WTC11 (cell line): ENCODE measurements around the gene C4orf54. TPM values are rescaled to one million over a fixed set of nuclear protein-coding genes. Genes with fewer than 3 reads are reported as not detected.

Experiments used
- ATAC-seq: fragments of 200-7000 bp; cut with Tn5 transposase; 2 replicates; pipeline ENCODE4 v1.10.0; 2021; ENCODE audit warnings: mild to moderate bottlenecking, moderate library complexity
- CTCF ChIA-PET: fragments of 300-600 bp; sonication (Branson Sonifier 250); formaldehyde crosslinking; loops from one replicate; lab custom pipeline; 2021; ENCODE audit warnings: antibody characterized with exemption; lab: Charles Lee
- POLR2A ChIA-PET: fragments of 350-600 bp; sonication (Branson Sonifier 250); formaldehyde crosslinking; loops from one replicate; lab custom pipeline; 2021; ENCODE audit warnings: antibody characterized with exemption; lab: Charles Lee
- DNase-seq: peaks from one replicate; pipeline ENCODE4 v3.0.0; 2021; ENCODE audit warnings: low spot score
- H3K27ac Mint-ChIP-seq: 2 replicates; pipeline ENCODE4 v1.8.0; 2021; ENCODE audit warnings: mixed read lengths
- H3K27me3 Mint-ChIP-seq: 2 replicates; pipeline ENCODE4 v1.8.0; 2021; ENCODE audit warnings: low read depth, mild to moderate bottlenecking, moderate library complexity, mixed read lengths
- H3K36me3 Mint-ChIP-seq: 2 replicates; pipeline ENCODE4 v1.8.0; 2021; ENCODE audit warnings: mixed read lengths
- H3K4me1 Mint-ChIP-seq: 2 replicates; pipeline ENCODE4 v1.8.0; 2022; ENCODE audit warnings: mixed read lengths
- H3K4me3 Mint-ChIP-seq: 2 replicates; pipeline ENCODE4 v1.8.0; 2021; ENCODE audit warnings: mild to moderate bottlenecking, moderate library complexity, mixed read lengths
- H3K9me3 Mint-ChIP-seq: 2 replicates; pipeline ENCODE4 v1.8.0; 2021; ENCODE audit warnings: mixed read lengths
- ATF2 ChIP-seq: sonication (generic); formaldehyde crosslinking; IDR thresholded peaks from 2 replicates; pipeline ENCODE4 v1.8.1; 2022; ENCODE audit warnings: low read depth, missing genetic modification reagents, borderline replicate concordance
- ERG ChIP-seq: fragments of 250-450 bp; sonication (Bioruptor Pico); IDR thresholded peaks from 2 replicates; pipeline ENCODE4 v1.8.0; 2021; ENCODE audit warnings: mild to moderate bottlenecking
- ETV6 ChIP-seq: sonication (generic); formaldehyde crosslinking; IDR thresholded peaks from 2 replicates; pipeline ENCODE4 v1.8.1; 2022; ENCODE audit warnings: mild to moderate bottlenecking, missing genetic modification reagents
- FOXP1 ChIP-seq: sonication (generic); formaldehyde crosslinking; IDR thresholded peaks from 2 replicates; pipeline ENCODE4 v1.8.0; 2022; ENCODE audit warnings: missing genetic modification reagents, mild to moderate bottlenecking, moderate library complexity, borderline replicate concordance
- HMGXB4 ChIP-seq: sonication (generic); formaldehyde crosslinking; IDR thresholded peaks from 2 replicates; pipeline ENCODE4 v1.8.1; 2023; ENCODE audit warnings: mild to moderate bottlenecking, moderate library complexity, missing genetic modification reagents
- IRF1 ChIP-seq: sonication (generic); formaldehyde crosslinking; IDR thresholded peaks from 2 replicates; pipeline ENCODE4 v1.8.0; 2023; ENCODE audit warnings: missing genetic modification reagents
- IRF2 ChIP-seq: sonication (generic); formaldehyde crosslinking; IDR thresholded peaks from 2 replicates; pipeline ENCODE4 v1.8.0; 2022; ENCODE audit warnings: low read depth, missing genetic modification reagents, borderline replicate concordance
- JAZF1 ChIP-seq: fragments of 250-450 bp; sonication (Bioruptor Pico); IDR thresholded peaks from 2 replicates; pipeline ENCODE4 v1.9.0; 2021; ENCODE audit warnings: moderate library complexity, mild to moderate bottlenecking, inconsistent platforms
- MYBL2 ChIP-seq: sonication (generic); formaldehyde crosslinking; IDR thresholded peaks from 2 replicates; pipeline ENCODE4 v1.8.1; 2023; ENCODE audit warnings: mild to moderate bottlenecking, moderate library complexity, missing genetic modification reagents
- NFATC4 ChIP-seq: fragments of 250-450 bp; sonication (Bioruptor Pico); IDR thresholded peaks from 2 replicates; pipeline ENCODE4 v1.9.0; 2021; ENCODE audit warnings: mild to moderate bottlenecking
- PRDM15 ChIP-seq: sonication (generic); formaldehyde crosslinking; IDR thresholded peaks from 2 replicates; pipeline ENCODE4 v1.8.0; 2022; ENCODE audit warnings: missing genetic modification reagents
- SMAD3 ChIP-seq: sonication (generic); formaldehyde crosslinking; IDR thresholded peaks from 2 replicates; pipeline ENCODE4 v1.8.0; 2022; ENCODE audit warnings: missing genetic modification reagents, mild to moderate bottlenecking, borderline replicate concordance
- SMAD4 ChIP-seq: sonication (generic); formaldehyde crosslinking; IDR thresholded peaks from 2 replicates; pipeline ENCODE4 v1.8.0; 2022; ENCODE audit warnings: mild to moderate bottlenecking, missing genetic modification reagents
- STAT6 ChIP-seq: sonication (generic); formaldehyde crosslinking; conservative IDR thresholded peaks from 2 replicates; pipeline ENCODE4 v1.8.1; 2023; ENCODE audit warnings: mild to moderate bottlenecking, low read depth, missing genetic modification reagents, moderate library complexity
- TEAD4 ChIP-seq: sonication (generic); formaldehyde crosslinking; IDR thresholded peaks from 2 replicates; pipeline ENCODE4 v1.8.0; 2022; ENCODE audit warnings: mild to moderate bottlenecking, missing genetic modification reagents
- TP53 ChIP-seq: sonication (generic); formaldehyde crosslinking; IDR thresholded peaks from 2 replicates; pipeline ENCODE4 v1.8.1; 2023; ENCODE audit warnings: mild to moderate bottlenecking, missing genetic modification reagents
- ZMAT4 ChIP-seq: fragments of 250-450 bp; sonication (Bioruptor Pico); IDR thresholded peaks from 2 replicates; pipeline ENCODE4 v1.9.0; 2021; ENCODE audit warnings: mild to moderate bottlenecking
- ZNF281 ChIP-seq: sonication (generic); formaldehyde crosslinking; IDR thresholded peaks from 2 replicates; pipeline ENCODE4 v1.8.0; 2023; ENCODE audit warnings: mild to moderate bottlenecking, missing genetic modification reagents
- total RNA-seq: library from RNA; stranded (reverse); gene quantifications from 3 replicates; pipeline ENCODE4 v1.2.3, GENCODE V29; 2021

Gene C4orf54
- total RNA-seq, 1 experiment from 2014 or later: not detected

- CTCF ChIA-PET: no interaction called here
- Mint-ChIP-seq H3K4me3 (no peak overlapping the region), H3K9me3 (peaks cover 35% of the 10 kb centered on the region), H3K36me3 (peaks cover 7% of the 10 kb centered on the region; the same call in 1 of the 2 replicates), H3K27me3 (peaks cover 3% of the 10 kb centered on the region; the same call in 1 of the 2 replicates)
- no peak for ATAC-seq
- no peak for TF ChIP-seq TP53 (CRISPR knock-in tag)
- no peak for TF ChIP-seq JAZF1
- TF ChIP-seq, all 79 proteins: peak for 0
- no peak for DNase-seq
- no peaks in the 10 kb centered on the region for H3K4me1 Mint-ChIP-seq
- POLR2A ChIA-PET: no interaction called here
- no peak overlapping the region for H3K27ac Mint-ChIP-seq
These were observed 29.5 kb upstream of the C4orf54 start for GRCh38 chr4:99687120-99687519.

- no peak overlapping the region for H3K27ac Mint-ChIP-seq
- no peak for DNase-seq
- no peak for ATAC-seq
- CTCF ChIA-PET: no interaction called here
- 0 out of 2 replicates have a peak, but pooled peaks cover 4% of the 10 kb centered on the region for H3K36me3 Mint-ChIP-seq
- H3K4me1 Mint-ChIP-seq: no peaks in the 10 kb centered on the region
- H3K9me3 Mint-ChIP-seq: peaks cover 19% of the 10 kb centered on the region
- no peak for TF ChIP-seq TEAD4 (CRISPR knock-in tag)
- TF ChIP-seq IRF1 (CRISPR knock-in tag): no peak
- TF ChIP-seq ERG: no peak
- TF ChIP-seq ZMAT4 (CRISPR knock-in tag): no peak
- no peak for TF ChIP-seq MYBL2 (CRISPR knock-in tag)
- TF ChIP-seq ETV6 (CRISPR knock-in tag): no peak
- TF ChIP-seq SMAD4: no peak
- TF ChIP-seq PRDM15 (CRISPR knock-in tag): no peak
- no peak for TF ChIP-seq STAT6 (CRISPR knock-in tag)
- TF ChIP-seq NFATC4 (CRISPR knock-in tag): no peak
- TF ChIP-seq ATF2 (CRISPR knock-in tag): no peak
- TF ChIP-seq FOXP1: no peak
- TF ChIP-seq SMAD3 (CRISPR knock-in tag): no peak
- TF ChIP-seq IRF2 (CRISPR knock-in tag): no peak
- no peak for TF ChIP-seq HMGXB4 (CRISPR knock-in tag)
- no peak for TF ChIP-seq ZNF281 (CRISPR knock-in tag)
- TF ChIP-seq, all 79 proteins: peak for 0
- H3K27me3 Mint-ChIP-seq: peaks cover 3% of the 10 kb centered on the region; the same call in 1 of the 2 replicates
- POLR2A ChIA-PET: interaction anchor here (0.6 kb wide), 1 partner anchor 1256 kb away, joined by 6 read pairs; no protein-coding TSS in a partner anchor
- no peak overlapping the region for H3K4me3 Mint-ChIP-seq
These were observed 27.6 kb upstream of the C4orf54 start for GRCh38 chr4:99685234-99685633.
